GM12878 (cell line): ENCODE measurements around the gene MST1R.

Source experiments
- EGR1 ChIP-seq, 2 experiments: IDR thresholded peaks; 1 replicate in 1 of 2; 2 replicates in 1 of 2; pipeline ENCODE4 v1.6.1; 2011 to 2012; ENCODE audit warnings: low read depth in 2 of 2, low read length in 2 of 2, borderline replicate concordance in 1 of 2, mild to moderate bottlenecking in 1 of 2, moderate library complexity in 1 of 2
- JUND ChIP-seq: IDR thresholded peaks from 2 replicates; pipeline ENCODE4 v1.6.1; 2012; ENCODE audit warnings: low read depth, mild to moderate bottlenecking, low read length, improper control_type of control experiment, moderate library complexity
- YY1 ChIP-seq: IDR thresholded peaks from 2 replicates; pipeline ENCODE4 v1.6.1; 2011; ENCODE audit warnings: low read depth, mild to moderate bottlenecking, low read length
- TF ChIP-seq, protein P1 (sequence below): IDR thresholded peaks from 2 replicates; pipeline ENCODE4 v1.6.1; 2012; ENCODE audit warnings: mild to moderate bottlenecking, low read depth, low read length
- TF ChIP-seq, protein P2 (sequence below): fragments of 450-650 bp; IDR thresholded peaks from 2 replicates; pipeline ENCODE4 v1.6.1; 2017; ENCODE audit warnings: borderline replicate concordance
- TF ChIP-seq, protein P3 (sequence below), 3 experiments: IDR thresholded peaks in 2 of 3; conservative IDR thresholded peaks in 1 of 3; 2 replicates each; pipeline ENCODE4 v1.5.1; 2011; ENCODE audit warnings: low read depth in 3 of 3, low read length in 3 of 3, mild to moderate bottlenecking in 3 of 3, control low read depth in 2 of 3, moderate library complexity in 2 of 3, inconsistent platforms in 1 of 3, mixed read lengths in 1 of 3; ENCODE audit not compliant: control insufficient read depth in 2 of 3, insufficient read depth in 1 of 3; ENCODE audit errors: extremely low read depth in 1 of 3

DNA sequence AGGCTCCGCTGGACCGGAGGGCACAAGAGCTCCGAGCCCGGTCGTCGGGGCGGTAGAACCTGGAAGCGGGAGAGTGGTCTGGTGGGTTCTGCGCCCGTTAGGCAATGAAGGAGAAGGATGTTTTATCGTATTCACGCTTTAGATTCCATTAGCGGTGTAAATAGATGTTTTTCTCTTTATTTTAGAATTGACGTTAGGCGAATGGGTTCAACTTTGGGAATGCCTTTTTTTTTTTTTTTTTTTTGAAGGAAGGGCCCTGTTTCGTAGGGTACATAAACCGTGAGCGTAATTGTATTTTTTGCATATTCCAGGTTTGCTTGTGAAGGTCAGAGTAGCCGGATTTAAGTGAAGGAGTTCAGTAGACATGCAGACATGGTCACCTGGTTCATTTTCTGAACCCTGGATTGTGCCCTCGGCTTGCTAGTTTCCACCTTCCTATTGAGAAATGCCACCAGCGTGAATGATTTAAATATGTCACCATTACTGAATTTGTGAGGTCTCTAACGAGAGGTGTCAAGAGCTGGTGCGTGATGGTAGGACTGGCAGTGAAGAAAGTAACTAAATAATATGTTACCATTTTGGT is 37.1 kb upstream of the MST1R start:
- TF ChIP-seq JUND (no peak), YY1 (no peak), EGR1 (IDR thresholded peaks at IDR 0.05; ENCODE audit: borderline replicate concordance in 1 of 2, low read depth in 2 of 2, low read length in 2 of 2) (no peak)
- TF ChIP-seq, protein P1, sequence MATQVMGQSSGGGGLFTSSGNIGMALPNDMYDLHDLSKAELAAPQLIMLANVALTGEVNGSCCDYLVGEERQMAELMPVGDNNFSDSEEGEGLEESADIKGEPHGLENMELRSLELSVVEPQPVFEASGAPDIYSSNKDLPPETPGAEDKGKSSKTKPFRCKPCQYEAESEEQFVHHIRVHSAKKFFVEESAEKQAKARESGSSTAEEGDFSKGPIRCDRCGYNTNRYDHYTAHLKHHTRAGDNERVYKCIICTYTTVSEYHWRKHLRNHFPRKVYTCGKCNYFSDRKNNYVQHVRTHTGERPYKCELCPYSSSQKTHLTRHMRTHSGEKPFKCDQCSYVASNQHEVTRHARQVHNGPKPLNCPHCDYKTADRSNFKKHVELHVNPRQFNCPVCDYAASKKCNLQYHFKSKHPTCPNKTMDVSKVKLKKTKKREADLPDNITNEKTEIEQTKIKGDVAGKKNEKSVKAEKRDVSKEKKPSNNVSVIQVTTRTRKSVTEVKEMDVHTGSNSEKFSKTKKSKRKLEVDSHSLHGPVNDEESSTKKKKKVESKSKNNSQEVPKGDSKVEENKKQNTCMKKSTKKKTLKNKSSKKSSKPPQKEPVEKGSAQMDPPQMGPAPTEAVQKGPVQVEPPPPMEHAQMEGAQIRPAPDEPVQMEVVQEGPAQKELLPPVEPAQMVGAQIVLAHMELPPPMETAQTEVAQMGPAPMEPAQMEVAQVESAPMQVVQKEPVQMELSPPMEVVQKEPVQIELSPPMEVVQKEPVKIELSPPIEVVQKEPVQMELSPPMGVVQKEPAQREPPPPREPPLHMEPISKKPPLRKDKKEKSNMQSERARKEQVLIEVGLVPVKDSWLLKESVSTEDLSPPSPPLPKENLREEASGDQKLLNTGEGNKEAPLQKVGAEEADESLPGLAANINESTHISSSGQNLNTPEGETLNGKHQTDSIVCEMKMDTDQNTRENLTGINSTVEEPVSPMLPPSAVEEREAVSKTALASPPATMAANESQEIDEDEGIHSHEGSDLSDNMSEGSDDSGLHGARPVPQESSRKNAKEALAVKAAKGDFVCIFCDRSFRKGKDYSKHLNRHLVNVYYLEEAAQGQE, result no peak
- TF ChIP-seq, protein P2, sequence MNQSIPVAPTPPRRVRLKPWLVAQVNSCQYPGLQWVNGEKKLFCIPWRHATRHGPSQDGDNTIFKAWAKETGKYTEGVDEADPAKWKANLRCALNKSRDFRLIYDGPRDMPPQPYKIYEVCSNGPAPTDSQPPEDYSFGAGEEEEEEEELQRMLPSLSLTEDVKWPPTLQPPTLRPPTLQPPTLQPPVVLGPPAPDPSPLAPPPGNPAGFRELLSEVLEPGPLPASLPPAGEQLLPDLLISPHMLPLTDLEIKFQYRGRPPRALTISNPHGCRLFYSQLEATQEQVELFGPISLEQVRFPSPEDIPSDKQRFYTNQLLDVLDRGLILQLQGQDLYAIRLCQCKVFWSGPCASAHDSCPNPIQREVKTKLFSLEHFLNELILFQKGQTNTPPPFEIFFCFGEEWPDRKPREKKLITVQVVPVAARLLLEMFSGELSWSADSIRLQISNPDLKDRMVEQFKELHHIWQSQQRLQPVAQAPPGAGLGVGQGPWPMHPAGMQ, result no peak
- TF ChIP-seq, protein P3, sequence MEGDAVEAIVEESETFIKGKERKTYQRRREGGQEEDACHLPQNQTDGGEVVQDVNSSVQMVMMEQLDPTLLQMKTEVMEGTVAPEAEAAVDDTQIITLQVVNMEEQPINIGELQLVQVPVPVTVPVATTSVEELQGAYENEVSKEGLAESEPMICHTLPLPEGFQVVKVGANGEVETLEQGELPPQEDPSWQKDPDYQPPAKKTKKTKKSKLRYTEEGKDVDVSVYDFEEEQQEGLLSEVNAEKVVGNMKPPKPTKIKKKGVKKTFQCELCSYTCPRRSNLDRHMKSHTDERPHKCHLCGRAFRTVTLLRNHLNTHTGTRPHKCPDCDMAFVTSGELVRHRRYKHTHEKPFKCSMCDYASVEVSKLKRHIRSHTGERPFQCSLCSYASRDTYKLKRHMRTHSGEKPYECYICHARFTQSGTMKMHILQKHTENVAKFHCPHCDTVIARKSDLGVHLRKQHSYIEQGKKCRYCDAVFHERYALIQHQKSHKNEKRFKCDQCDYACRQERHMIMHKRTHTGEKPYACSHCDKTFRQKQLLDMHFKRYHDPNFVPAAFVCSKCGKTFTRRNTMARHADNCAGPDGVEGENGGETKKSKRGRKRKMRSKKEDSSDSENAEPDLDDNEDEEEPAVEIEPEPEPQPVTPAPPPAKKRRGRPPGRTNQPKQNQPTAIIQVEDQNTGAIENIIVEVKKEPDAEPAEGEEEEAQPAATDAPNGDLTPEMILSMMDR (IDR thresholded peaks at IDR 0.05 in 2 of 3, conservative IDR thresholded peaks at IDR 0.05 in 1 of 3; ENCODE audit: control insufficient read depth in 2 of 3, extremely low read depth in 1 of 3, insufficient read depth in 1 of 3, low read depth in 3 of 3, low read length in 3 of 3), result no peak
